SK-N-MC (cell line): Measurements from ENCODE around the gene IL1A.

Experiments used
- DNase-seq: peaks from one replicate; pipeline ENCODE4 v3.0.0-alpha.2; 2011; ENCODE audit warnings: low read depth, low spot score
- H3K27ac ChIP-seq: fragments of 200-600 bp; sonication (generic); 2 replicates; pipeline ENCODE4 v1.5.1; 2016; ENCODE audit warnings: mixed run types
- H3K36me3 ChIP-seq: fragments of 200-600 bp; sonication (generic); 2 replicates; pipeline ENCODE4 v1.6.1; 2017; ENCODE audit warnings: antibody characterized with exemption, low read length, mixed read lengths; ENCODE audit not compliant: insufficient read depth
- H3K4me3 ChIP-seq: fragments of 200-600 bp; sonication (generic); 2 replicates; pipeline ENCODE4 v1.5.1; 2016
- H3K9ac ChIP-seq: fragments of 200-600 bp; sonication (generic); 2 replicates; pipeline ENCODE4 v1.8.0; 2017; ENCODE audit warnings: mixed run types, mixed read lengths; ENCODE audit not compliant: insufficient read length
- H3K9me3 ChIP-seq: fragments of 200-600 bp; sonication (generic); 2 replicates; pipeline ENCODE4 v1.6.1; 2017; ENCODE audit warnings: low read depth, mild to moderate bottlenecking, antibody characterized with exemption, low read length, moderate library complexity, mixed read lengths
- EZH2 ChIP-seq: fragments of 200-600 bp; sonication (generic); IDR thresholded peaks from one replicate; pipeline ENCODE4 v1.6.1; 2017; ENCODE audit warnings: antibody characterized with exemption
- FOXP2 ChIP-seq: optimal IDR thresholded peaks from 2 replicates; pipeline ENCODE3; 2011; ENCODE audit warnings: mild to moderate bottlenecking, moderate library complexity; ENCODE audit not compliant: insufficient read depth; ENCODE audit errors: extremely low read length, control extremely low read depth
- POLR2AphosphoS5 ChIP-seq: IDR thresholded peaks from 2 replicates; pipeline ENCODE4 v1.6.1; 2012; ENCODE audit warnings: mild to moderate bottlenecking, low read depth, low read length, borderline replicate concordance

IL1A gene

DNA sequence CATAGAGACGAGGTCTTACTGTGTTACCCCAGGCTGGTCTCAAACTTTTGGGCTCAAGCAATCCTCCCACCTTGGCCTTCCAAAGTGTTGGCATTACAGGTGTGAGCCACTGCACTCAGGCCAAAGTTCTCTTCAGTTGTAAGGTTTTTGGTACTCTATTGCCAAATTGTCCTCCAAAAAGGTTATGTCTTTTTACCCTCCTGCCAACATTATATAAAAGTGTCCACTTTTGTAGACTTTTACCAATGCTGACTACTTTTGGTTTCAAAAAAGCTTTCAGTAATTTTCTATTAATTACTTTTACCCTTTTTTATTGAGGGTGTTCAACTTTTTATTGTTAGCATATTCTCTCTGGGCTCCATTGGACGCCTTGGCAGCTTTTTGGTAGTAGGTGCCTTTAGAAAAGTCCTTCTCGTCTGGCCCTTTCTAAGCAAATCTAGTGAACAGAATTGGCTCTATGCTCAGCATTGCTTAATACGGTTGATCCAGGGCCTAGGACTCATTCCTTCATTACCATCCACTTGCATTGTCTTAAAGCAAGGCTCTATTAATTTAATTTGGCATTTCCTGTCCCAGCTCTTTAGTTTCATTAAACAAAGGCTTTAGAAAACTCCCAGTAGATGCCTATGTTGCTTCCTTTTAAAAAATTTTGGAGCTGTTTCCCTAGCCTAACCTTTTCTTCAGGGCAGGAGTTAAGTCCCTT, 16.7 kb upstream of the IL1A start:
- Histone ChIP-seq H3K9ac (no peak overlapping the region), H3K4me3 (no peak overlapping the region), H3K9me3 (no peaks in the 10 kb centered on the region), H3K36me3 (no peaks in the 10 kb centered on the region), H3K27ac (no peak overlapping the region)
- TF ChIP-seq POLR2AphosphoS5 (no peak), EZH2 (no peak), FOXP2 (no peak)
- DNase-seq: no peak

DNA sequence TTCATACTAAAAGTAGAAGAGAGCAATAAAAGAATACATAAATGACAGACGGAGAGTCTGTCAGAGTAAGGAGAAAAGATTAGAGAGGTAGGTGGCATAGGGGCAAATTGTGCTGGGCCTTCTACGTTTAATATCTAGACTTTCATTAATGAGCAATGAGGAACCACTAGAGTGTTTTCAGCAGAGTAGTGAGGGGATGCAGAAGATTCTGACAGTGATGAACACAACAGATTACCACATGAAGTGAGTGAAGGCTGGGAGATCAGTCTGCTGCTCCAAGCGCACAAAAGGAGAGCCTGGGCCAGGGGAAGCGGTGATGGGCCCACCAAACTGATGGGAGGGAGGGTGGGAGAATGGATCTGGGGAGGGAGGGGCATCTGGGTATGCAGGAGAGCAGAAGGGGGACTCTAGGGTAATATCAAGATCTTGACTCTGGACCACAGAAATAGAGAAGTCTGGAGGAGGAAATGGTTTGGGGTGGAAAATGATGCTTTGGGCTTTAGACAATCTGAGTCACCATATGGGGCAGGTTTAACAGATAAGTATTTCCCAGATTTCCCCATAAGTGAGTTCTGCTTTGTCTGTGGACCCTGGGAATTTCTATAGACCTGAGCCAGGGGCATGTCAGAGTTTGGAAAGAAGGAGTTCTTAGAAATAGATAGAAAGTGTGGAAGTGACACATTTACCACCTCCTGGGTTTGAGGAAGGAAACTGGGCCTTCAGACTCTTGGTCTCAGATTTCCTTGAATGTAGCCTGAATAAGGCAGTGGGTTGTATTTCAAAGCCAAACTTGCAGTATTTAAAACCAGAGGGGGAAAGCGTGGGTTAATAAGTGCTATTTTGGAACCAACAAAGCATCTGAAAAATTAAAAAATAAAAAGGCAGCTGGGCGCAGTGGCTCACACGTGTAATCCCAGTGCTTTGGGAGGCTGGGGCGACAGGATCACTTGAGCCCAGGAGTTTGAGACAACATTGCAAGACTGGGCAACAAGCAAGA, 15.0 kb upstream of the IL1A start:
- Histone ChIP-seq H3K4me3 (no peak overlapping the region), H3K36me3 (no peaks in the 10 kb centered on the region), H3K9ac (no peak overlapping the region), H3K27ac (no peak overlapping the region), H3K9me3 (no peaks in the 10 kb centered on the region)
- DNase-seq: no peak
- no peak for TF ChIP-seq FOXP2
- TF ChIP-seq EZH2: no peak
- TF ChIP-seq POLR2AphosphoS5: no peak

DNA sequence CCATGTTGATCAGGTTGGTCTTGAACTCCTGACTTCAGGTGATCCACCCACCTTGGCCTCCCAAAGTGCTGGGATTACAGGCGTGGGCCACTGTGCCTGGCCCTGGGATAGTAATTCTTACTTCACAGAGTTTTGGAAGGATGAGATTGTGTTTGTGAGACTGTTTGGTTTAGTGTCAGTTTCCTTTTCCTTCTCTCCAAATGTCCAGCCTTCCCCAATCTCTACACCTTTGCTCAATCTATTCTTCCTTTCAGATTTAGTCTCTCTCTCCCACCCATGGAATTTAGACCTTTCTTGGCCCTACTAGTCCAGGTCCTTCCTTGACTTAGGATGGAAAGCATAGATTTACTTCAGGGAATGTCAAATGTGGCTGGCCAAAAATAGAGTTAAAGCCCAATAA, 12.2 kb upstream of the IL1A start:
- no peak overlapping the region for H3K9ac ChIP-seq

DNA sequence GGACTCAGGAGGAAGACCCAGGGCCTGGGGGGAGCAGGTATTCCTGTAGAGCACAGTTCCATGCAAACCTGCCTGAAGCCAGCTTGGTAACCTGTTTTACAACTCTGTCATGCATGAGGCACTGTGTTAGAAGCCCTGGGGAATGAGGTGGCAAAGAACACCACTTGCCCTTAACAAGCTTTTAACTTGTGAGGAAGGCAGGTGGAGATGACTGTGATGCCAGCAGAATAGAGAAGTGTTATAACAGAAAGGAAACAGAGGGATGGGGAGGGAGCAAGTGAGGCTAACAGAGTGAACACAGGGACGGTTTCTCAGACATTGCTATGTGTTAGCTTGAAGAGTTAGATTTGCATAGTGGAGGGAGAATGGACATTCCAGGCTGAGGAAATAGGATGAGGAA, 11.5 kb upstream of the IL1A start:
- H3K9me3 ChIP-seq: no peaks in the 10 kb centered on the region
- H3K9ac ChIP-seq: no peak overlapping the region
- no peak overlapping the region for H3K4me3 ChIP-seq
- H3K27ac ChIP-seq: no peak overlapping the region
- TF ChIP-seq EZH2: no peak
- TF ChIP-seq POLR2AphosphoS5: no peak
- no peak for TF ChIP-seq FOXP2
- no peak for DNase-seq
- H3K36me3 ChIP-seq: no peaks in the 10 kb centered on the region

More for the DNA sequence above, 12.2 kb upstream of the IL1A start:
- Histone ChIP-seq H3K36me3 (no peaks in the 10 kb centered on the region), H3K9me3 (no peaks in the 10 kb centered on the region), H3K27ac (no peak overlapping the region), H3K4me3 (no peak overlapping the region)
- no peak for DNase-seq
- TF ChIP-seq POLR2AphosphoS5 (no peak), EZH2 (no peak)

DNA sequence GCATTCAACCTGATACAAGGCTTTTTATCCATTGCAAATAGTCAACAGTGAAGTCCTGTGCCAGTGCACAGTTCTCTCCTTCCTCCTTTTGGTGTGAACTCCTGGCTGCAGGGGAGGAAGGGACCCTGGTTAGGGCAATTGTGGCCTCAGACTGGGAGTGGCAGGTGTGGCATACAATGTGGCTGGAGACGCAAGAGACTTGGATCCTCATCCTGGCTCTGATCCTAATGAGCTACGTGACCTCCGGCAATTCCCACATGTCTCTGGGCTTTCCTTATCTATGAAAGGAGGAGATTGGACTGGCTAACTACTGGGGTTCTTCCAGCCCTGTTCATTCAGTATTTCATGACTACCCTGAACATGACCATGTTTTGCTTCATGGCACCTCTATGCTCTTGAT, 10.5 kb upstream of the IL1A start:
- Histone ChIP-seq H3K36me3 (no peaks in the 10 kb centered on the region), H3K27ac (no peak overlapping the region), H3K4me3 (no peak overlapping the region), H3K9ac (no peak overlapping the region), H3K9me3 (no peaks in the 10 kb centered on the region)
- TF ChIP-seq EZH2: no peak
- no peak for TF ChIP-seq POLR2AphosphoS5
- no peak for TF ChIP-seq FOXP2
- DNase-seq: no peak

DNA sequence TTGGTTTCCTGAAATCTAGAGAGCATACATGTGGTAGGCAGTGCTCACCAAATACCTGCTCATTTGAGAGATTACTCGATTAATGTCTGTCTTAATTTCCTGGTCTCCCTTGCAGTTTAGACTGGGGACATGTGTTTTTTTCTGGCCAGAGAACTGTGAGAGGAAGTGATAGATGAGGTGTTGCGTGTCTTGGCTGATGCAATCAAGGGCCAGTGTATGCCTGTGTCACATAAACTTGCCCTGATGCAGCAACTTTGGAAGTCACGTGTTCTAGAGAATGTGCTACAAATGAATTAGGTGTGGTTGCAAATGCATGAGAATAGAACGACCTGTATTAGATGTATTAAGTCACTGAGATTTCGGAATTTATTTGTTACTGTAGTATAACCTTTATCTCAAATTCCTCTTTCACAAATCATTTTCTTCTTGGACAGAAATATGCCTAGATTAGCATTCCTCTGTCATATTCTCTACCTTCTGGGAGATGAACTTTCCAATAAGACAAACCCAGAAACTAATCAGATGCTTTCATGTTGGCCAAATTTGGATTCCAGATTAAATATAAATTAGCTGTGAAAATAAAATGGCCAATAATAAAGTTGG, 9.9 kb upstream of the IL1A start:
- DNase-seq: no peak
- H3K27ac ChIP-seq: no peak overlapping the region
- TF ChIP-seq EZH2 (no peak), POLR2AphosphoS5 (no peak), FOXP2 (no peak)
- no peak overlapping the region for H3K4me3 ChIP-seq
- no peaks in the 10 kb centered on the region for H3K36me3 ChIP-seq
- H3K9ac ChIP-seq: no peak overlapping the region
- no peaks in the 10 kb centered on the region for H3K9me3 ChIP-seq

DNA sequence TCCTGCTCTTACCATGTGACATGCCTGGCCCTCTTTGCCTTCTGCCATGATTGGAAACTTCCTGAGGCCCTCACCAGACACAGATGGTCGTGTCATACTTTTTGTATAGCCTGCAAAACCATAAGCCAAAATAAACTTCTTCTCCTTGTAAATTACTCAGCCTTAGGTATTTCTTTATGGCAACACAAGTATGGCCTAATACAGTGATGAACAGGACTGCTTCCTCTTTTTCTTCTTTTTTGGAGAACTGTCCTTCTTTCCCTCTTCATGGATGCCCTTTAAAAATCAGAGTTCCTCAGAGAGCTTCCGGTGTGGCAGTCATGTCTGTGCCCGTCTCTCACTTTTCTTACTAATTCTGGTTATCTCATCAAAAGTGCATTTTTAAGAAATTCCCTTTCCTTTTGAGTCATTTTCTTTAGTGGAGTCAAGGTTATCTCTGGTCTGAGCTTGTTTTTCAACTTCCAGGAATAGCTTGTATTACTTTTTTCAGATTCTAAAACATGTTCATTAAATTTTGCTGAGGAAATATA, 9.2 kb upstream of the IL1A start:
- no peaks in the 10 kb centered on the region for H3K9me3 ChIP-seq
- TF ChIP-seq POLR2AphosphoS5: no peak
- TF ChIP-seq EZH2: no peak
- TF ChIP-seq FOXP2: no peak
- H3K9ac ChIP-seq: no peak overlapping the region
- DNase-seq: no peak
- H3K4me3 ChIP-seq: no peak overlapping the region
- no peak overlapping the region for H3K27ac ChIP-seq
- H3K36me3 ChIP-seq: no peaks in the 10 kb centered on the region

DNA sequence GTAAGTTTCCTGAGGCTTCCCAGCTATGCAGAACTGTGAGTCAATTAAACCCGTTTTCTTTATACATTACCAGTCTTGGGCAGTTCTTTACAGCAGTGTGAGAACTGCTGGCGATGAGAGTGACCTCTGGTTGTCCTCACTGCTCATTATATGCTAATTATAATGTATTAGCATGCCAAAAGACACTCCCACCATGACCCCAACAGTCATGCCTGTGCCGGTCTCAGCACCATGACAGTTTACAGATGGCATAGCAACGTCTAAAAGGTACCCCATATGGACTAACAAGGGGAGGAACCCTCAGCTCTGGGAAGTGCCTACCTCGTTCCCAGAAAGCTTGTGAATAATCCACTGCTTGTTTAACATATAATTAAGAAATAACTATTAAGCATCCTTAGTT, 8.1 kb upstream of the IL1A start:
- no peak overlapping the region for H3K27ac ChIP-seq
- H3K9me3 ChIP-seq: no peaks in the 10 kb centered on the region
- TF ChIP-seq POLR2AphosphoS5: no peak
- TF ChIP-seq FOXP2: no peak
- no peak for TF ChIP-seq EZH2

More for the DNA sequence above, 8.1 kb upstream of the IL1A start:
- no peak overlapping the region for H3K9ac ChIP-seq
- H3K4me3 ChIP-seq: no peak overlapping the region
- H3K36me3 ChIP-seq: no peaks in the 10 kb centered on the region
- DNase-seq: no peak
